ENCODE measurements around the gene TMEM135. TPM values are rescaled to one million over a fixed set of nuclear protein-coding genes. Genes with fewer than 3 reads are reported as not detected.

TMEM135 gene
- total RNA-seq, 2 experiments from 2014 or later, result 14.1 to 15.6 TPM

DNA sequence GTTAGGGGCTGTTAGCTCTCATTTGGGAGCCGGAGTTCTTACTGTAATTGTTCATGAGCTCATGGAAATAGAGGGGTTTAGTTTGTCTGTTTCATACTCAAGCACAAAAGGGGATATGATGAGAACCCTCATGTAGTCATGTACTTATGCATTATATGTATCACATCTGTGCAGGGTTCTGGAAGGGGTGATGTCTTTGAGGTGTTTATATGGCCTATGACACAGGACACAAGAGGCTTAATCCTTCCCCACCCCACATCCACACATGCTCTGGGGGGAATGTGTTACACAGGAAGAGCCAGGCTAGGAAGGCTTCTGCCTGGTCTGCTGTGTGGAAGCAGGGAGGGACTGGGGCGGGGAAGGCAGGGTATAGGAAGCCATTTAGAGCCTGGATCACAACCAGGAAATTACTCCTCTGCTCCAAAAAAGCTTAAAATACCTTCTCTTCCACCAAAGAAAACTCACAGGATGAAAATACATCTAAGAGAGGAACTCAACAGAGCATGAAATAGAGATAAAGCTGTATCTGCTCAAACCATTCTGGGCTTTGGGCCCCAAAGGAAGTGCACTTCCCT lies 316.1 kb downstream of the TMEM135 start:
- Mint-ChIP-seq H3K36me3 (ENCODE audit: low read depth) (no peaks in the 10 kb centered on the region), H3K27ac (no peak overlapping the region), H3K4me1 (ENCODE audit: low read depth) (peaks cover 12% of the 10 kb centered on the region), H3K27me3 (peaks cover 13% of the 10 kb centered on the region), H3K4me3 (no peak overlapping the region), H3K9me3 (no peaks in the 10 kb centered on the region)
- ChIA-PET CTCF (interaction anchor here (1.4 kb wide), 1 partner anchor 67 kb away, joined by 4 read pairs; no protein-coding TSS in a partner anchor), POLR2A (no interaction called here)
- Histone ChIP-seq H3K27me3 (ENCODE audit: control insufficient read depth in 1 of 2, insufficient read depth in 2 of 2, low read length in 2 of 2) (no peaks in the 10 kb centered on the region), H3K9me3 (ENCODE audit: control insufficient read depth in 1 of 2, insufficient read depth in 1 of 2, low read length in 2 of 2) (no peaks in the 10 kb centered on the region), H3K36me3 (ENCODE audit: insufficient read depth, low read length) (no peaks in the 10 kb centered on the region), H3K4me3 (ENCODE audit: low read length) (no peak overlapping the region), H3K4me1 (ENCODE audit: insufficient read depth, low read length) (peaks cover 9% of the 10 kb centered on the region), H3K27ac (ENCODE audit: low read depth in 1 of 2, low read length in 2 of 2) (no peak overlapping the region)
- DNase-seq (no peak), ATAC-seq (ENCODE audit: poor library complexity) (no peak)
- intact Hi-C loops (cut with DNase I, micrococcal nuclease), result loop anchor here (1.0 to 10.0 kb wide), 3 partner anchors 67 to 1541 kb away; no protein-coding TSS in a partner anchor
- TF ChIP-seq, protein P1, sequence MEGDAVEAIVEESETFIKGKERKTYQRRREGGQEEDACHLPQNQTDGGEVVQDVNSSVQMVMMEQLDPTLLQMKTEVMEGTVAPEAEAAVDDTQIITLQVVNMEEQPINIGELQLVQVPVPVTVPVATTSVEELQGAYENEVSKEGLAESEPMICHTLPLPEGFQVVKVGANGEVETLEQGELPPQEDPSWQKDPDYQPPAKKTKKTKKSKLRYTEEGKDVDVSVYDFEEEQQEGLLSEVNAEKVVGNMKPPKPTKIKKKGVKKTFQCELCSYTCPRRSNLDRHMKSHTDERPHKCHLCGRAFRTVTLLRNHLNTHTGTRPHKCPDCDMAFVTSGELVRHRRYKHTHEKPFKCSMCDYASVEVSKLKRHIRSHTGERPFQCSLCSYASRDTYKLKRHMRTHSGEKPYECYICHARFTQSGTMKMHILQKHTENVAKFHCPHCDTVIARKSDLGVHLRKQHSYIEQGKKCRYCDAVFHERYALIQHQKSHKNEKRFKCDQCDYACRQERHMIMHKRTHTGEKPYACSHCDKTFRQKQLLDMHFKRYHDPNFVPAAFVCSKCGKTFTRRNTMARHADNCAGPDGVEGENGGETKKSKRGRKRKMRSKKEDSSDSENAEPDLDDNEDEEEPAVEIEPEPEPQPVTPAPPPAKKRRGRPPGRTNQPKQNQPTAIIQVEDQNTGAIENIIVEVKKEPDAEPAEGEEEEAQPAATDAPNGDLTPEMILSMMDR (IDR thresholded peaks at IDR 0.05), result no peak

DNA sequence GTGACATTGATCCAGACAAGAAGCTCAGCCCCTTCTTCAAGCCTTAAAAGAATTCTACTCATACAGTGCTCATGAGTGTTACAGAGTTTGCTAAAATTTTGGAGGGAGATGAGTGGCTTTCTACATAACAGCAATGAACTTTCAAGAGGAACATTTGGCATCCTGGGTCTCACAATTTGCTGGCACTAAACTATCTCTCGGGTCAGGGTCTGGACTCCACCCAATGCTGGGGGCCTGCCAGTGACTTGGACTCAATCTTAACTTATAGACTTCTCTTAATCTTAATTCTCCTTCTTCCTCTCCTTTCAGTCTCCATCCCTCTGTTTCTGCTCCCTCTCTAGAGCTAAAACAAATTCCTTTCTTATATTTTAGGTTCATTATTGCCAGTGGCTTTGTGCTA lies 317.9 kb downstream of the TMEM135 start:
- POLR2A ChIA-PET, result no interaction called here
- no peak overlapping the region for H3K27ac Mint-ChIP-seq

DNA sequence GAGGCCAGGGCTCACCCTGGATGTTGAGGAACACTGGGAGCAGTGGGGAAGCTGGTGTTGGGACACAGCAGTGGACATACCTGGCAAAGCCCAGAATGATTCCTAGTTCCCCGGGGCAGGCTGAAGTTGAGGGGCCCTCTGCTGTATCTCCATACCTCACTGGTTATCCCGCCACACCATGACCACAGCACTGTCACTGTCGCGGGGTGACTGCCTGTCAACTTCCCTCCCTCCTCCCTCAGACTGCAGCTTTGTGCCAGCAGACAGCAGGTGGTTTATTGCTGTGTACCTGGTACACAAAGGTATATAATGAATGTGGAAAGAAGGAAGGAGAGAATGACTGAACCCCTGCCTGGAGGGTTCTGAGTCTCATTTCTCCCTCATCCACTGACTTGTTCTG lies 318.7 kb downstream of the TMEM135 start:
- no peaks in the 10 kb centered on the region for H3K36me3 ChIP-seq (ENCODE audit: insufficient read depth, low read length)
- H3K9me3 ChIP-seq (ENCODE audit: control insufficient read depth in 1 of 2, insufficient read depth in 1 of 2, low read length in 2 of 2), result no peaks in the 10 kb centered on the region
- intact Hi-C loops (cut with DNase I, micrococcal nuclease), result loop anchor here in 1 of 2 experiments (10.0 kb wide), 1 partner anchor 1538 kb away; no protein-coding TSS in a partner anchor
- peaks cover 9% of the 10 kb centered on the region for H3K4me1 ChIP-seq (ENCODE audit: insufficient read depth, low read length)
- ChIA-PET CTCF (no interaction called here), POLR2A (interaction anchor here (0.6 kb wide), 1 partner anchor 20 kb away, joined by 4 read pairs; no protein-coding TSS in a partner anchor)
- no peak overlapping the region for H3K4me3 ChIP-seq (ENCODE audit: low read length)
- TF ChIP-seq, protein P1 (IDR thresholded peaks at IDR 0.05), result no peak
- DNase-seq (no peak), ATAC-seq (ENCODE audit: poor library complexity) (no peak)
- peaks cover 12% of the 10 kb centered on the region for H3K4me1 Mint-ChIP-seq (ENCODE audit: low read depth)
- no peaks in the 10 kb centered on the region for H3K9me3 Mint-ChIP-seq
- H3K36me3 Mint-ChIP-seq (ENCODE audit: low read depth), result no peaks in the 10 kb centered on the region
- no peak overlapping the region for H3K27ac ChIP-seq (ENCODE audit: low read depth in 1 of 2, low read length in 2 of 2)
- H3K4me3 Mint-ChIP-seq, result no peak overlapping the region
- H3K27ac Mint-ChIP-seq, result no peak overlapping the region
- H3K27me3 Mint-ChIP-seq, result peaks cover 13% of the 10 kb centered on the region
- H3K27me3 ChIP-seq (ENCODE audit: control insufficient read depth in 1 of 2, insufficient read depth in 2 of 2, low read length in 2 of 2), result no peaks in the 10 kb centered on the region

More for the DNA sequence above, 317.9 kb downstream of the TMEM135 start:
- TF ChIP-seq, protein P1 (IDR thresholded peaks at IDR 0.05), result no peak
- peaks cover 9% of the 10 kb centered on the region for H3K4me1 ChIP-seq (ENCODE audit: insufficient read depth, low read length)
- CTCF ChIA-PET, result no interaction called here
- H3K4me1 Mint-ChIP-seq (ENCODE audit: low read depth), result peaks cover 12% of the 10 kb centered on the region
- intact Hi-C loops (cut with DNase I, micrococcal nuclease), result loop anchor here in 1 of 2 experiments (10.0 kb wide), 1 partner anchor 1539 kb away; no protein-coding TSS in a partner anchor
- peaks cover 13% of the 10 kb centered on the region for H3K27me3 Mint-ChIP-seq
- no peaks in the 10 kb centered on the region for H3K36me3 Mint-ChIP-seq (ENCODE audit: low read depth)
- no peak overlapping the region for H3K27ac ChIP-seq (ENCODE audit: low read depth in 1 of 2, low read length in 2 of 2)
- no peak overlapping the region for H3K4me3 ChIP-seq (ENCODE audit: low read length)
- no peaks in the 10 kb centered on the region for H3K36me3 ChIP-seq (ENCODE audit: insufficient read depth, low read length)
- no peaks in the 10 kb centered on the region for H3K27me3 ChIP-seq (ENCODE audit: control insufficient read depth in 1 of 2, insufficient read depth in 2 of 2, low read length in 2 of 2)
- DNase-seq, result no peak
- ATAC-seq (ENCODE audit: poor library complexity), result no peak
- H3K9me3 ChIP-seq (ENCODE audit: control insufficient read depth in 1 of 2, insufficient read depth in 1 of 2, low read length in 2 of 2), result no peaks in the 10 kb centered on the region
- no peaks in the 10 kb centered on the region for H3K9me3 Mint-ChIP-seq
- H3K4me3 Mint-ChIP-seq, result no peak overlapping the region
